Measurements from ENCODE around the gene CAPS.

CAPS gene

GRCh38 chr19:5961969-5962945, 48.2 kb downstream of the CAPS start:
- TF ChIP-seq FOXP2 (optimal IDR thresholded peaks at IDR 0.05; ENCODE audit: borderline replicate concordance, extremely low read depth, extremely low read length, insufficient read depth), result peak; percentile 95
- no peak for TF ChIP-seq TAF1 (IDR thresholded peaks at IDR 0.05; ENCODE audit: borderline replicate concordance, insufficient read depth, low read length)
- peak; percentile 96 for TF ChIP-seq SIN3A (IDR thresholded peaks at IDR 0.05; ENCODE audit: borderline replicate concordance, insufficient read depth, low read length)
- TF ChIP-seq, protein P1, sequence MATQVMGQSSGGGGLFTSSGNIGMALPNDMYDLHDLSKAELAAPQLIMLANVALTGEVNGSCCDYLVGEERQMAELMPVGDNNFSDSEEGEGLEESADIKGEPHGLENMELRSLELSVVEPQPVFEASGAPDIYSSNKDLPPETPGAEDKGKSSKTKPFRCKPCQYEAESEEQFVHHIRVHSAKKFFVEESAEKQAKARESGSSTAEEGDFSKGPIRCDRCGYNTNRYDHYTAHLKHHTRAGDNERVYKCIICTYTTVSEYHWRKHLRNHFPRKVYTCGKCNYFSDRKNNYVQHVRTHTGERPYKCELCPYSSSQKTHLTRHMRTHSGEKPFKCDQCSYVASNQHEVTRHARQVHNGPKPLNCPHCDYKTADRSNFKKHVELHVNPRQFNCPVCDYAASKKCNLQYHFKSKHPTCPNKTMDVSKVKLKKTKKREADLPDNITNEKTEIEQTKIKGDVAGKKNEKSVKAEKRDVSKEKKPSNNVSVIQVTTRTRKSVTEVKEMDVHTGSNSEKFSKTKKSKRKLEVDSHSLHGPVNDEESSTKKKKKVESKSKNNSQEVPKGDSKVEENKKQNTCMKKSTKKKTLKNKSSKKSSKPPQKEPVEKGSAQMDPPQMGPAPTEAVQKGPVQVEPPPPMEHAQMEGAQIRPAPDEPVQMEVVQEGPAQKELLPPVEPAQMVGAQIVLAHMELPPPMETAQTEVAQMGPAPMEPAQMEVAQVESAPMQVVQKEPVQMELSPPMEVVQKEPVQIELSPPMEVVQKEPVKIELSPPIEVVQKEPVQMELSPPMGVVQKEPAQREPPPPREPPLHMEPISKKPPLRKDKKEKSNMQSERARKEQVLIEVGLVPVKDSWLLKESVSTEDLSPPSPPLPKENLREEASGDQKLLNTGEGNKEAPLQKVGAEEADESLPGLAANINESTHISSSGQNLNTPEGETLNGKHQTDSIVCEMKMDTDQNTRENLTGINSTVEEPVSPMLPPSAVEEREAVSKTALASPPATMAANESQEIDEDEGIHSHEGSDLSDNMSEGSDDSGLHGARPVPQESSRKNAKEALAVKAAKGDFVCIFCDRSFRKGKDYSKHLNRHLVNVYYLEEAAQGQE (IDR thresholded peaks at IDR 0.05; ENCODE audit: insufficient read depth in 1 of 2, low read depth in 2 of 2, low read length in 2 of 2), result no peak

DNA sequence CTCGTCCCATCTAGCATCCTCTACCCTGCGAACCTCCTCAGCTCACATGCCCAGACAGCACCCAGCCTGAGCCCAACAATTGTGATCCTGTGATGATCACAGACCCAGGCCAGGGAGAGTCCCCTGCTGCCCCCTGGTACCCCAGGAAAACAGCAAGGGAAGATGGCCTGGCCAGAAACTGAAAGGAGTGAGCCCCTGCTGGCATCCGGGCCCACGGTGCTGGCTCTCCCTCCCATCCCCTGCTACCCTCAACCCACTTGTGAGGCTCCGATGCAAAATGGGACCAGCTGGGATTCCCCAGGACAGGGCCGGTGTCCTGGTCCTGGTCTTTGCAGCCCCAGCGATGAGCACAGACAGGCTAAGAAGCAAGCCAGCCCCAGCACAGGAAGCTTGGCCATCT, 49.8 kb downstream of the CAPS start:
- TF ChIP-seq POLR2AphosphoS5 (IDR thresholded peaks at IDR 0.05; ENCODE audit: low read depth, low read length) (no peak), TAF1 (IDR thresholded peaks at IDR 0.05; ENCODE audit: borderline replicate concordance, insufficient read depth, low read length) (no peak), FOXP2 (optimal IDR thresholded peaks at IDR 0.05; ENCODE audit: borderline replicate concordance, extremely low read depth, extremely low read length, insufficient read depth) (no peak), SIN3A (IDR thresholded peaks at IDR 0.05; ENCODE audit: borderline replicate concordance, insufficient read depth, low read length) (no peak)
- TF ChIP-seq, protein P1 (IDR thresholded peaks at IDR 0.05; ENCODE audit: insufficient read depth in 1 of 2, low read depth in 2 of 2, low read length in 2 of 2), result no peak

DNA sequence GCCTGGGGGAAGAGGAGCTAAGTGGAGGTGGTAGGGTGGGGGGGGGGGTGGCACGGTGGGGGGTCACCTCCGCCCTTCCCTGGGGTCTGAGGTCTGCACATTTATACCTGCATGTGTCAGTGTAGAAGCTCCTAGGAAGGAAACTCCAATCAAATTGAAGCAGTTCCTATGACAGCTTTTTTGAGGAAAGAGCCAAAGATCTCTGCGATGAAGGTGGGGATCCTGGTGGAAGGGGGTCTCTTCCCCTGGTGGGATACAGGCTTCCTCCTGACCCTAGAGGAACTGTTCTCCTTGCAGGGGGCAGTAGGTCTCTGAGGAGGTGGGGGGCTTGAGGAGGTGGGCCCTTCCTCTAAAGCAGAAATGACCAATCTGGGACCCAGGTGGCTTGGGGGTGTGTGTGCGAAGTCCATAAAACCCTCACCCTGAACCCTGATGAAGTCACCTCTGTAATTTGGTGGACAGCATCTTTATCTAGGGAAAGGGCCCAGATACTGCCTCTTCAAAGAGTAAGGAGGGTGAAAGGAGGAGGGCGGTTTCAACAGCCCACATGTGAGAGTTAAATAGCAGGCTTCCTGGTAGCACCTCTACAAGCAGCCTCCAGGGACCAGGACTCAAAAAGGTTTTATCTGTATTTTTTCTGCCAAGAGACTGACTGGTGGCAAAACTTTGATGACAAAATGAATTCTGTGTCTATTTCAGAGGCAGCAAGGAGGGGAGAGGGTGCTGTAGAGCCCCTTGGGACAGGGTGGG, 50.9 kb downstream of the CAPS start:
- TF ChIP-seq FOXP2 (optimal IDR thresholded peaks at IDR 0.05; ENCODE audit: borderline replicate concordance, extremely low read depth, extremely low read length, insufficient read depth), result no peak
- TF ChIP-seq TAF1 (IDR thresholded peaks at IDR 0.05; ENCODE audit: borderline replicate concordance, insufficient read depth, low read length), result no peak
- no peak for TF ChIP-seq SIN3A (IDR thresholded peaks at IDR 0.05; ENCODE audit: borderline replicate concordance, insufficient read depth, low read length)
- TF ChIP-seq, protein P1 (IDR thresholded peaks at IDR 0.05; ENCODE audit: insufficient read depth in 1 of 2, low read depth in 2 of 2, low read length in 2 of 2), result no peak
- TF ChIP-seq POLR2AphosphoS5 (IDR thresholded peaks at IDR 0.05; ENCODE audit: low read depth, low read length), result no peak

All from PFSK-1 (cell line).